Measurements from ENCODE around the gene MCUB.
"Not testable (repeated sequence)": the region's sequence is repeated elsewhere in the genome, so short reads cannot be mapped to it uniquely, and the experiment has no call there.

The MCUB gene

DNA sequence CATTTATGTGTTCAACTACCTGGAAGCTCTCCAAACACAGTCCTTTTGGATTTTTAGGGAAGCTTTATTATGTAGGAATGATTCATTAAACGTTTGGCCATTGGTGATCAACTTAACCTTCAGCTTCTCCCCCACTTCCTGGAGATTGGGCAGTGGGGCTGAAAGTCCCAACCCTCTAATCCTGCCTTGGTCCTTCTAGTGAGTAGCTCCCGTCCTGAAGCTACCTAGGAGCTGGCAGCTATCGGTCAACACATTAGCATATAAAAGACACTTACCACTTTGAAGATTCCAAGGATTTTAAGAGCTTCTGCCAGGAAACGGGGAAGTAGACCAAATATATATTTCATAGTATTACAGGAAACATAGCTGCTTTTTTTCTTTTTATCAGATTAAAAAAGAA lies 69.7 kb downstream of the MCUB start:
- DNase-seq (ENCODE audit: low read depth in 2 of 2): no peak

GRCh38 chr4:109631532-109632108 lies 71.6 kb downstream of the MCUB start:
- DNase-seq (ENCODE audit: low read depth in 2 of 2): no peak

GRCh38 chr4:109640644-109641043 lies 80.6 kb downstream of the MCUB start:
- DNase-seq (ENCODE audit: low read depth in 2 of 2): no peak

DNA sequence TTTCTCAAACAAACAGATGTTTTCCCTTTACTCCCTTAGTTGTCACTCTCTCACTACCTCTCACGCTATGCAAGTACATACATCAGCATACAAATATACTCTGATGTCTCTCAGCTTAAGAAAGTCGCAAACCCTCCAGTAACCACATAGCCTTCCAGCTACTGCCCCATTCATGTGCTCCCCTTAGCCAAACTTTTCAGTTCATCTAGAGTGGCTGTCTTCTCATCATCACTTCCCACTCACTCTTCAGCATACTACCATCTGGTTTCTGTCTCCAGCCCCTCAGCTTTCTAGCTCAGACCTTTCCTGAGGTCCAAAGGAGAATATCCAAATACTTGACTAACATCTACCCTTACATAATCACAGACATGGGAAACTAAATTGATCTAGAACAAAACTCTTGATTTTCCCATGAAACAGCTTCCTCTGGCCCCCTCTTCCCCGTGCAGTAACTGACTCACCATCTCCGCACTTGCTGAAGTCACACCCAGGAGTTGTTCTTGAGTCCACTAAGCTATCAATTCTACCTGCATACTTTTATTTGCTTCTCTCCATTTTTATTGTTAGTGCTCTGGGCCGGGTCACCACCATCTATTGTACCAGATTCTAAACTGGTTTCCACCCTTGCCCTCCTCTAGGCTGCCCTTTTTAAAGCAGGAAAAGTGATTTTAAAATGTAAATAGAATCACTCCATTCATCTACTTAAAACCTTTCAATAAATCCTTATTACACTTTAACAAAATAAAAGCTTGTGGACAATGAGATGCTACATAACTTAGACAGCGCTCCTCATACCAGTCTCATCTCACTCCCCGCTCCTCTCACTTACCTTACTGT lies 86.0 kb downstream of the MCUB start:
- DNase-seq (ENCODE audit: low read depth in 2 of 2): no peak

GRCh38 chr4:109648266-109648996 lies 88.4 kb downstream of the MCUB start:
- no peak for DNase-seq (ENCODE audit: low read depth in 2 of 2)

- DNase-seq (ENCODE audit: low read depth in 2 of 2): no peak
These were observed 89.0 kb downstream of the MCUB start for GRCh38 chr4:109648997-109649575.

GRCh38 chr4:109649872-109650271 lies 89.8 kb downstream of the MCUB start:
- no peak for DNase-seq (ENCODE audit: low read depth in 2 of 2)

DNA sequence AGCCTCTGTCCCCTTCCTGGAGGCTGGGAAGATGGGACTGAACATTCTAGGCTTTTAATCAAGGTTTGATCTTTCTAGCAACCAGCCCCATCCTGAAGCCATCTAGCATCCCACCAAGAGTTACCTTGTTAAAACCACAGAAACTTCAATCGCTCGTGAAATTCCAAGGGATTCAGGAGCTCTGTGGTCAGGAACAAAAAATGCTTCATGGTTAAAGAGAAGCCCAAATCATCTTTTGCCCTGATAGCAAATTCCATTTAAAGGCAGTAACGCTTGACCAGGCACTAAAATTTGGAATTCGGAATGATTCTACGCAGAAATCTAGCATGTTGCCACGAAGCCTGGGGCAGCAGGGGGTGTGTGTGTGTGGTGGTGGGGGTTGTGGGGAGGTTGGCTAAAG lies 95.3 kb downstream of the MCUB start:
- DNase-seq (ENCODE audit: low read depth in 2 of 2): no peak

DNA sequence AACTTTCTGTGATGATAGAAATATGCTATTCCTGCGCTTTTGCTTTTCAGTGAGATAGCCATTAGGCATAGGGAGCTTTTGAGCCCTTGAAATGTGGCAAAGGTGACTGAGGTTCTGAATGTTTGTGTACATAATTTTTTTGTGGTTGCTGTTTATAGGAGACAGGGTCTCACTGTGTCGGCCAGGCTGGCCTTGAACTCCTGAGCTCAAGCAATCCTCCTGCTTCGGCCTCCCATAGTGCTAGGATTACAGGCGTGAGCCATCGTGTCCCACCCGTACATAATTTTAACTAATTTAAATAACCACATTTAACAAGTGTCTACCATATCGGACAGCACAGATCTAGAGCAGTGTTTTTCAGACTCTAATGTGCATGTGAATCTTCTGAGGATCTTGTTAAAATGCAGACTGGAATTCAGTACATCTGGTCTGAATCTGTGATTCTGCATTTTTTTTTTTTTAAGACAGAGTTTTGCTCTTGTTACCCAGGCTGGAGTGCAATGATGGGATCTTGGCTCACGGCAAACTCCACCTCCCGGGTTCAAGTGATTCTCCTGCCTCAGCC lies 97.9 kb downstream of the MCUB start:
- DNase-seq (ENCODE audit: low read depth in 2 of 2): no peak

DNA sequence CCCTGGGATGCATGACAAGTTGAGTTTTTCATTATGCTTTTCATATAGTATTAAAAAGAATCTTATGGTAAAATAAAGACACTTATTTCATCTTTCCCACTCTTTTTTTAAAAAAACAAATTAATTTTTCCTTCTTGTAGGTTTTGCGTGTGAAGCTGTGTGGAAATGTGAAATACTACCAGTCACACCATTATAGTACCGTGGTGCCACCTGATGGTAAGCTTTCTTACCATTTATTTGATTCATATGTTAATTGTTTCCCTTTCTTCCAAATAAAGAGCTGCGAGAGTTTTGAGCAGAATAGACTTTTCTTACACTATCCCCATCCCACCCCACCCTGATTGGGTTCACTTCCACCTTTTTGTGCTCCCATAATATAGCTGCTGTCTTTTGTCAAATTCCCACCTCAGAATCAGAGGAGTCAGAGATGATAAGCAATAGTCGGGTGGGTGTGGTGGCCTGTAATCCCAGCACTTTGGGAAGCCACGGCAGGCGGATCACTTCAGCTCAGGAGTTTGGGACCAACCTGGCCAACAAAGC lies 98.9 kb downstream of the MCUB start:
- DNase-seq (ENCODE audit: low read depth in 2 of 2): no peak

DNA sequence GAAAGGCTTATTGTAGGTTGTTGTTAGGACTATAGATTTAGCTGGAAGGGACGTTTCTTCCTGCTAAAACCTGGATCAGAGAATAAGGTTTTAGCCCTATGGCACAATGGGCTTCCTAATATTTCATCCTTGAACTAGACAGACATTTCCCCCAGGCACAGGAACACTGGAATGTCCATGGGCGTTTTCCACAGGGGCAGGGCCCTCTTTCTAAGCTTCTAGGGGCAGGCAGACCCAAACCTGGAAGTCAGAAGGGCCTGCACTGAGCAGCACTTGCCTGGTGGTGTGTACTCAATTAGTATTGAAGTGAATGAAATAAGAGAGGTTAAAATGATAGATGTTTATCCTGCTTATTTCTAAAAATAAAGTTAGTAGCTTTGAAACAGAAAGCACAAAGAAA lies 102.1 kb downstream of the MCUB start:
- DNase-seq (ENCODE audit: low read depth in 2 of 2): no peak

DNA sequence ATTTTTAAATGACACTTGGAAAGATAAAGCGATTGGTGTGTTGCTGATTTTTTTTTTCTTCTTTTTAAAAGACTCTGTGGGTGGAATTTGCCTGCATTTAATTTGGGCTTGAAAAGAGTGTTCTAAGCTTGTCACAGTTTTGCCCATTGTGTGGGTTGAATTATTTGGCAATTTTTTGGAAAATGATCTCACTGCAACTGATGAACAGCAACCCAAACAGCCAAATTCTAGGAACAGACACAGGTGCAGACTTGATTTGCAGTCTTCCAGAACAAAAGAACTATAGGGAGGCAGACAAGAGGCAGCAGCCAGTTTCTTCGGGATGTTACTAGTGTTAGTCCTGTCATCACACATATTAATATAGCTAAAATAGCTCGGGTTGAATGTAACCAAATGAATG lies 102.7 kb downstream of the MCUB start:
- DNase-seq (ENCODE audit: low read depth in 2 of 2): no peak

GRCh38 chr4:109665783-109666485 lies 105.9 kb downstream of the MCUB start:
- DNase-seq (ENCODE audit: low read depth in 2 of 2): no peak

DNA sequence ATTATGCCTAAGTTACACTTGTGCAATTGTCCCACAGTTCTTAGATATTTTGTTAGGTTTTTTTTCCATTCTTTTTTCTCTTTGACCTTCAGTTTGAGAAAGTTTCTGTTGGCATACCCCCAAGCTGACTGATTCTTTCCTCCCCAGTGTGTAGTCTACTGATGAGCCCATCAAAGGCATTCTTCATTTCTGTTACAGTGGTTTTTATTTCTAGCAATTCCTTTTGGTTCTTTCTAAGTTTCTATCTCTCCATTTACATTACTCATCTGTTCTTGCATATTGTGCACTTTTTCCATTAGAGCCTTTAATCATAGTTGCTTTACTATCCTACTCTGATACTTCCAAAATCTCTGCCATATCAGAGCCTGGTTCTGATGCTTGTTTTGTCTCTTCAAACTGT lies 111.3 kb downstream of the MCUB start:
- no peak for DNase-seq (ENCODE audit: low read depth in 2 of 2)

GRCh38 chr4:109672169-109672930 lies 112.3 kb downstream of the MCUB start:
- no peak for DNase-seq (ENCODE audit: low read depth in 2 of 2)

- DNase-seq (ENCODE audit: low read depth in 2 of 2): no peak
These were observed 113.3 kb downstream of the MCUB start for GRCh38 chr4:109673303-109673702.

GRCh38 chr4:109675181-109675580 lies 115.1 kb downstream of the MCUB start:
- DNase-seq (ENCODE audit: low read depth in 2 of 2): no peak

- DNase-seq (ENCODE audit: low read depth in 2 of 2): no peak
These were observed 115.8 kb downstream of the MCUB start for GRCh38 chr4:109675843-109676242.

GRCh38 chr4:109676886-109677285 lies 116.8 kb downstream of the MCUB start:
- no peak for DNase-seq (ENCODE audit: low read depth in 2 of 2)

DNA sequence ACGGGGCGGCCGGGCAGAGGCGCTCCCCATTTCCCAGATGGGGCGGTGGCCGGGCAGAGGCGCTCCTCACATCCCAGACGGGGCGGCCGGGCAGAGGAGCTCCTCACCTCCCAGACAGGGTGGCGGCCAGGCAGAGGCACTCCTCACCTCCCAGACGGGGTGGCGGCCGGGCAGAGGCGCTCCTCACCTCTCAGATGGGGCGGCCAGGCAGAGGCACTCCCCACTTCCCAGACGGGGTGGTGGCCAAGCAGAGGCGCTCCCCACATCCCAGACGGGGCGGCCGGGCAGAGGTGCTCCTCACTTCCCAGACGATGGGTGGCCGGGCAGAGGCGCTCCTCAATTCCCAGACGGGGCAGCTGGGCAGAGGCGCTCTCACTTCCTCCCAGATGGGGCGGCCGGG lies 118.4 kb downstream of the MCUB start:
- not testable (repeated sequence) for DNase-seq (ENCODE audit: low read depth in 2 of 2)
